Stimulated activated CD4-positive, alpha-beta T cell treated with anti-CD3 and anti-CD28 coated beads, Interleukin-15, amount 100 ng/mL, for 24 hours (primary cell): ENCODE measurements around the gene RPRD1B.
"Not testable (repeated sequence)": the region's sequence is repeated elsewhere in the genome, so short reads cannot be mapped to it uniquely, and the experiment has no call there.

Experiments used
- DNase-seq: peaks from one replicate; pipeline ENCODE4 v3.0.0-alpha.2; 2020

Gene RPRD1B

DNA sequence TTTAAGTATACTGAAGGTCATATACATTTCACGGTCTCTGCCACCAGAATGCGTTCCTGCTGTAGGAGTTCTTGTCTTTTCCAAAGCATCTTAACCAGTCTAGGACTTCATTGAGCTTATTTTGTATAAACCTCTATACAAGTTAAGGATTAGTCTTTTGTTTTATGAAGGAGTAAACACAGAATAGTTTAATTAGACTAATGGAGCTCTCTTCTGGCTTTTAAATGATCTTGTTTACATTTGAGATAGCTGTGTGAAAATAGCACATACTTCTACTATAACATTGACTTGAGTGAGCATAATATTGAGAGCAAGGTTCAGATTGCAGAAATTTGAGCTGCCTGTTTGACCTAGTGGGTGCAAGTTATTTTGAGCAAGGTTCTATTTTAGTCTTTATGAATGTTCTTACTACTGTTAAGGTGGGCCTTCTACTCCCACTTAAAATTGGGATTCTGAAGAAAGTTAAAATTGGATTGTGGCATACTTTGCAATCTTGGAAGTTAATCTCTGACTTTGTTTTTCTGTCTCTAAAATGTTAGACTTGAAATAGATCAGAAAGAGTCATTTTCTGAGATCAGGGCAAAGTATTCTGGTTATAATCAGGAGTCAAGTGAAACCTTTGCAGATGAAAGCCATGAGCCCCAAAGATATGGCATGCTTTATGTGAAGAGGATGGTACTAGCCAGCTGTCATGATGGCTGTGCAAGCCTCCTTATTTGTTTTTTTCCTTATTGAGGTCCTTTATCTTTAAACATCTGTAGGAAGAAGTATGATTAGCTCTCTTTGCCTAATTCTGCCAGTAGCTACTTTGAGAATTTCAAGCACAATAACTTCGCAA, 41.8 kb downstream of the RPRD1B start:
- DNase-seq: no peak

DNA sequence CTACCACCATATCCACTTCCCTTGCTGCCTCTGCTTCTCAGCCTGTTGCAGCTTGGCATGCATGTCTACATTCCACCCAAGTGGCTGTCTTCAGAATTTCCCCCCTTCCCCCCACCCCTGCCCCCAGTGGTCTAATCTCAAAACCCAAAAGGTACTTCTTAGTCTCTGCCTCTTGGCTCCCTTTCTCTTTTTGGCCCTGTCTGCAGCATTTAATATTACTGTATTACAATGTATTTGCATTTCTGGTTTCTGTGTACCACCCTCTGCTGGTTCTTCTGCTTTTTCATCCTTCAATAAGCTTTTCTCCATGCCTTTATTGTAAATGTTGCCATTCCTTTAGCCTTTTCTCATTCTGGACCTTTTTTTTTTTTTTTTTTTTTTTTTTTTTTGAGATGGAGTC, 43.0 kb downstream of the RPRD1B start:
- no peak for DNase-seq

DNA sequence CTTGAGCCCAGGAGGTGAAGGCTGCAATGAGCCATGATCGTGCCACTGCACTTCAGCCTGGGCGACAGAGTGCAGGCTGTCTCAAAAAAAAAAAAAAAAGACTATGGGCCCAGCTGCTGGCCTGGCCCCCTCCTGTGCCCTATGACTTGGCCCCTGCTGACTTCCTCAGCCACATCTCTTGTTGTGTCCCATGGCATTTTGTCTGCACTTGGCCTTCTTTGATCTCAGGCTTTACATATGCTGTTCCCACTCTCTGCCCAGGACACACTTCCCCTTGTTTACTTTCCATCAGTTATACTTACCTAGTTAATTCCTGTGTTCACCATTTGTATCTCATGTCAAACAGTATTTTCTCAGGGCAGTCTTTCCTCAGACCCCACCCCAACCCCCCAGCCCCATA, 44.5 kb downstream of the RPRD1B start:
- no peak for DNase-seq

DNA sequence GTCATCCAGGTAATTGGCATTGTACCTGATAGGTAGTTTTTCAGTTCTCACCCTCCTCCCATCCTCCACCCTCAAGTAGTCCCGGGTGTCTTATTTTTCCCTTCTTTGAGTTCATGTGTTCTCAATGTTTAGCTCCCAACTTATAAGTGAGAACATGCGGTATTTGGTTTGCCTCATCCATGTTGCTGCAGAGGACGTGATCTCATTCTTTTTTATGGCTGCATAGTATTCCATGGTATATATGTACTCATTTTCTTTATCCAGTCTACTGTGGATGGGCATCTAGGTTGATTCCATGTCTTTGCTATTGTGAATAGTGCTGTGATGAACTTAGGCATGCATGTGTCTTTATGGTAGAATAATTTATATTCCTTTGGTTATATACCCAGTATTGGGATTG, 45.8 kb downstream of the RPRD1B start:
- DNase-seq: no peak

DNA sequence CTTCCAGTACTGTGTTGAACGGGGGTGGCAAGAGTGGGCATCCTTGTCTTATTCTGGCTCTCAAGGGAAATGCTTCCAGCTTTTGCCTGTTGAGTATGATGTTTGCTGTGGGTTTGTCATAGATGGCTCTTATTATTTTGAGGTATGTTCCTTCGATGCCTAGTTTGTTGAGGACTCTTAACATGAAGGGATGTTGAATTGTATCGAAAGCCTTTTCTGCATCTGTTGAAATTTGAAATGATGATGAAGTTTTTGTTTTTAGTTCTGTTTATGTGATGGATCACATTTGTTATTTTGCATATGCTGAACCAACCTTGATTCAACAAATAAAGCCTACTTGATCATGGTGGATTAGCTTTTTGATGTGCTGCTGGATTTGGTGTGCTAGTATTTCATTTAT, 48.0 kb downstream of the RPRD1B start:
- no peak for DNase-seq

DNA sequence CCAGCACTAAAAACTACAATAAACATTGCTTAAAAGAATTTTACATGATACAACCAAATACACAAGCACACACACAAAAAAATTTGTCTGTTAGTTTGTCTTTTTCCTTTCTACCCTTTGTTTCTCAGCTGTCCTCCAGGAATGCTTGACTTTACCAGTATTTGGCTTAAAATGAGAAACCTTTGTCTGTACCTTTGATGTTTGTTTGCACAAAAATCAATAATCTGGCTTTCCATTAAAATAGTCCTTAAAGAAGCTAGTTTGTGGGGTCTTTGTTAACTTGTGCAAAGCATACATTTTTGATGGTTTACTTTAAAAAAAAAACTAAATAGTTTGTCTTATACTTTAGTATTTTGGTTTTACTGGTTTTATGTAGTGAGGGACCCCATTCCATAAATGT, 49.3 kb downstream of the RPRD1B start:
- no peak for DNase-seq

DNA sequence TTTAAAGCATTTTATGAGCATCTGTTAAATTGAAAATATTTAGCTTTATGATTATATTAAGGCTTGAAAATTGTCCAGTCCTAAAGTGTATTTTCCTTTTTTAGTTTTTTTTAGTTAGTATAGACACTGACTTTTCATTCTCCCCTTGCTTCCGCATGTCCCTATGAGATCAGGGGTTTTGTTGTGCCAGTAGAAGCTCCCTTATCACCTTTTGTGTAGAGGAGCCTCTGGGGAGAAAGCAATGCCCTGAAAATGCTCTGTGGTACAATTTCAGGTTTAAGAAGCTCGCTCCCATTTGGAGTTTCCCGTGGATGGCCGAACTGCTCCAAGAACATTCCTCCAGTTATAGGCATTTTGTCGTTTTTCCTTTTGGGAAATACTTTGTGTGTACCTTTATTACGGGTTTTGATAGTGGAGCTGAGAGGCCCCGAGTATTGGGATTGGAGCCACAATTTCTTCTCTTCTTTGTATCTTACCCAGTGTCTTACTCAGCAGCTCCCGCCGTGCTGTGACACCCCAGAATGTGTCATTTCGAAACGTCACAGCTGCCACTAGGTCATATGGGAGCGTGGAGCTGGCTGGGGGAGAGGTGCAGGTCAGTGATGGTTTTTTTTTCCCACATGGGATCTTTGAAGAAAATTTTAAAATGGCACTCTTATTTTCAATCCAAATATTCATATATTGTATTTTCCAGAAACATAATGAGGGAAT, 49.9 kb downstream of the RPRD1B start:
- no peak for DNase-seq

DNA sequence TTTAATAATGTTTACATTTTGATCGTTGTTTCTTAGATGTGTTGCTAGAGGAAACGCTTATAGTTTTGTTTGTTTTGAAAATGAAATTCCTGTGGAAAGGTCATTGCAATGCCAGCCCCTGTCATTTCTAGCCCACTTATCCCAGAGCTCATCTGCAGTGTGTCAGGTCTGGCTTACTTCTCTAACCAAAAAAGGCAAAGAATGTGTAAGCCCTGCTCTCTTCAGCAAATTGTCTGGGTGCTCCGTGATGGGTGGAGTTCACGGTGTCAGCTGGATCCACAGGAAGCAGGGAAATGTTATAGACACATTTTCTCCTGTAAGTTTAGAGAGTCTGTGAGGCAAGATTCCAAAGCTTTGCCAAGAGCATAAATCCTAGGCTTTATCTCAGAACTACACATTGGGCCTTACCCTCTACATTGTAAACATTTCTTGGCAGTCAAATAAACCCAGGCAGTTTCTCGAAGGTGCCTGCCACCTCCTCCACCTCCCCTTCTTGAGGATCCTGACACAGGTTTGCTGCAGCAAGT, 50.9 kb downstream of the RPRD1B start:
- no peak for DNase-seq

DNA sequence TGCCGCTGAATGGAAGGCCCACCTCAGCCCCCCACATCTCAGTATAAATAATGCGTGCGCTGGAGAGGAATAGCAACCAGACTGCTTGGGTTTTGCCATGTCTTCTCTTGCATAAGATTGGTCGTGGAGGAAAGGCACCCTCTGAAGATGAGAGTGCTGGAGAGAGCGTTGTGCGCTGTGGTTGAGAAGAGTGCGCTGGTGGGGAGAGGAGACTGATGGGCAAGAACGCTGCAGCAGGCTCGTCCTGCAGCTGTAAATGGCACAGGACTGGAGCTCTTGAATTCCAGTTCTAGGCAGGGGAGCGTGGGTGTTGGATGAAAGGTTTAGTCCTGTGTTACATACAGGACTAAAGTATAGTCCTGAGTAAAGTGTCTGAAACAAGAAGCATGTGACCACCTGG, 51.5 kb downstream of the RPRD1B start:
- no peak for DNase-seq

DNA sequence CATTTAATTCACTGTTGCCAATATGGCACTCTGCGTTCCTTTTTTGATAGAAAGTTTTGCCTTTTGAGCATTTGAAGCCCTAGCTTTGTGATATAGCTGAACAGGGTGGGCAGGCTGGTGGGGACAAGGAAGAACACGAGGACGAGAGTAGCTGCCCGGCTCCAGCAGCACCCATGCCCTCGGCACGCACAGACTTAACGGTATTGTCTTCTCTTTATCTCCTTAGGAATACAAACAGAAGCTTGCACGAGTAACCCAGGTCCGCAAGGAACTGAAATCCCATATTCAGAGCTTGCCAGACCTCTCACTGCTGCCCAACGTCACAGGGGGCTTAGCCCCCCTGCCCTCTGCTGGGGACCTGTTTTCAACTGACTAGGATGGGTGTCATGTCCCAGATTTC, 56.0 kb downstream of the RPRD1B start:
- DNase-seq: no peak

DNA sequence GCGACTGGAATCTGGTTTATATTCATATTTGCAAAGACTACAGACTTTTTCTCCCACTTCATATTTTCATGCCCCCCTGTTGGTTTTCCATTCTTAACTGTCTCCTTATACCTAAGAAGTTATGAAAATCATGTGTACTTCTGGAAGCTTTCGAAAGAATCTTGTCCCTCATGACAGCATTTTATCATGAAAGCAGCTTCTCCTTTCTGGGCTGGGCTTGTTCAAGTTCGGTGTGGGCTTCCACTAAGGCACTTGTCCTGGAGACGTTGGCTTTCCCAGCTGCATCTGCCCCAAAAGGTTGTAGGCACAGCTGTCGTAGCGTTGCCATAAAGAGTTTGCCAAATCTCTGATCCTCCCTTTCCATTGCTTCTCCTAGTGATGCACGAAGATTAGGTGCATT, 56.5 kb downstream of the RPRD1B start:
- DNase-seq: no peak

DNA sequence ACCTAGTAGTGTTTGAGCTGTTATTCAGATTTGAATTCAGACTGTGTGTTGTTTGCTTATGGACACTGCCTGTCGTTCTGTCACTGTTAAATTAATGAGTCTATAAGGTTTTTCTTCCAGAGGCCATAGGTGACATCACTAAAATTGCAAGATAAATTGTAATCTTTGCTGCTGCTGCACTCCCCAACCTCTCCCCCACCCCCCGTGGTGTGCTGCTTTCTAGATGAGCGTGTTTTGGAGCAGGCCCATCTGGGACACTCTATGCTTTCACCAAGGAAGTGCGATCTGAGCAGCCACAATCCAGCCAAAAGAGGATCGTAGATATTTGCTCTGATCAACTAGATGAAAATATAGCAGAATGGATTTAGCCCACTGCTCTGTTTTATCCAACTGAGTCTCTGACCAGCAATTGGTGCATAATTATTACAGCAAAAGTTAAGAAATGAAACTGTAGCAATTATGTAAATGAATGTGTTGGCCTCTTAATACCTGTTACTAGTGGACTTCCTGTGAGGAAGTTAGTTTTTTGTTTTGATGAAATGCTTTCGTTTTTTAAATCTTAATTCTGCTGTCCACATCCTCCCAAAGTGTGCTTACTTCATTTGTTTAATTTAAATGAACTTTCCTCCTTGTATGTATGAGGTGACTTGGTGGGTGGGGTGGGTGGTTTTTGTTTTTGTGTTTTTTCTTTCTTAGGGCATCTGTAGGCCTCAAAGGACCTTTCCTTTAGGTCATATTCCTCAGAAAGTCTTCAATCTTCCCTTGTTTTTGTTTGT, 58.1 kb downstream of the RPRD1B start:
- no peak for DNase-seq

DNA sequence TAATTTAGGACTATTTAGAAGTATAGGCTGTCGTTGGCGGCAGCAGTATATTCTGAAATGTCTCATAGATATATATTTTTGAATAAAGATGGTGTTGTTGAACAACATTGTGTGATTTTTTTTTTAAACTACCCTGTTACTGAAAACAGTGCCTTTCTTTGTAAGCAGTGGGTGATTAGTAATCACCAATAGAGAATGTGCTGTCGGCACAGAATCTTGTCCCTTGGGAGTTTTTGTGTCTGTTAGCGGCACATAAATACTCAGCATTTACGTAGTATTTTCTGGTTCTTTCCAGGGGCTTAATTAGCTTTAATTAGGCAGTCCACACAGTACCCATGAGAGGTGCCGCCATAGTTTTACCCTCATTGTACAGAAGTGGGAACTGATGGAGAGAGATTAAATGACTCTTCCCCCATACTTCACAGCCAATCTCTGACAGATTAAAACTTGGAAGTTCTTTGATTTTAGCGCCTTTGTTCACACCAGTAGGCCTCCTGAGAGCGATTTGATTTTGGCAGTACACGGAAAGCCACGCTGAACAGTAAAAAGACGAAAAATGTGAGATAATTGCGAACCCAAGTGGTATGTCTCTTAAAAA, 58.8 kb downstream of the RPRD1B start:
- DNase-seq: no peak

DNA sequence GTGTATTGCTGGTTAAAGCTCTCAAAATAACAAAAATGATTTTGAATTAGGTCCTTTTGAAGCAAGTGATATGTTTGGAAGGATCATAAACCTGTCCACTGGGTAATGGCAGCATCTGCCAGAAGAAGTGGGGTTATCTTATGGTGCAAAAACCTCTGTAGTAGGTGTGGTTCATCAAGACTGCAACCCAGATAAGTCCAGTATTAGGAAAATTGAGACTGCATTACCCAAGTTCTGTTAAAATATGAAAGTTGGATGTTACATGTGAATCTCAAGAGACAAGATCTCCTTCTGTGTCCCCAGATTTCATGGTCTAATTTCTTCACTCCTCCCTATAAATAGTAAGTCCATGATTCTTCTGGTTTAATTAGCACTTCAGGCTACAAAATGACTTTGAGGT, 59.4 kb downstream of the RPRD1B start:
- no peak for DNase-seq

DNA sequence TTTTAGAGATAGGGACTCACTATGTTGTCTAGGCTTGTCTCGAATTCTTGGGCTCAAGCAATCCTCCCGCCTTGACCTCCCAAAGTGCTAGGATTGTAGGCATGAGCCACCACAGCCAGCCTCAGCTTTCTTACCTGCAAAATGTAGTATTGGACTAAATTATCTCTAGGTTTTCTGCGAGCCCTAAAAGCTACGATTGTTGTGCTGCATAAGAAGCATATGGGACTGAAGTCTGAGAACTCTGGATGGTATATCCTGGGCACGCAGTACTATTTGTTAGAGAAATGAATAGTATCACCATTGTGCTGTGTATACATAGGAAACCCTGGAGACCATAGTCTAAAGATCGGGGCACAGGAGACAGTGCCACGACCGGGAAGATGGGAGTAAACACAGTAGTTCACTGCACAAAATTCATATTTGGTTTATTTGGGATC, 60.1 kb downstream of the RPRD1B start:
- no peak for DNase-seq

DNA sequence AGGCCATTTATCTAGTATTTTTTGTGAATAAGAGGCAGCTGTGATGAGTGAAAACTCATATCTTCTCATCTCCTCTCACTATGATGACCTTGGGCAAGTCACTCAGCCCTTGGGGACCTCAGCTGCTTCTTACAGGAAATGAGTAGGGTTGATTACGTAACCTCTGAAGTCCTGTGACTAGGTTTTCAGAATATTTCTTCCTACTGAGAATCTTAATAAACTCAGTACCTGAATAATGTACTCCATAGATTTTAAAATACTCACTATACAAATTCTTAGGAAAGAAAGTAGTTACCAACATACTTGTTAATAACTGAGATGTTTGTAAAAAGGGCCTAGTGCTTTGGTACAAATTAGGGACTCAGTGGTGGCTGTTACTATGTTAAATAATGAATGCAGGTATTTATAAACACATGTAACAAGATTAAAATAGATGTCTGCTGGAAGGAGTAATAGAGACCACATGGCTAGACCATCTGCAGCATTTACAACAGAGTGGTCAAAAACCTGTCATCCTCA, 60.9 kb downstream of the RPRD1B start:
- peak; percentile 30 for DNase-seq

DNA sequence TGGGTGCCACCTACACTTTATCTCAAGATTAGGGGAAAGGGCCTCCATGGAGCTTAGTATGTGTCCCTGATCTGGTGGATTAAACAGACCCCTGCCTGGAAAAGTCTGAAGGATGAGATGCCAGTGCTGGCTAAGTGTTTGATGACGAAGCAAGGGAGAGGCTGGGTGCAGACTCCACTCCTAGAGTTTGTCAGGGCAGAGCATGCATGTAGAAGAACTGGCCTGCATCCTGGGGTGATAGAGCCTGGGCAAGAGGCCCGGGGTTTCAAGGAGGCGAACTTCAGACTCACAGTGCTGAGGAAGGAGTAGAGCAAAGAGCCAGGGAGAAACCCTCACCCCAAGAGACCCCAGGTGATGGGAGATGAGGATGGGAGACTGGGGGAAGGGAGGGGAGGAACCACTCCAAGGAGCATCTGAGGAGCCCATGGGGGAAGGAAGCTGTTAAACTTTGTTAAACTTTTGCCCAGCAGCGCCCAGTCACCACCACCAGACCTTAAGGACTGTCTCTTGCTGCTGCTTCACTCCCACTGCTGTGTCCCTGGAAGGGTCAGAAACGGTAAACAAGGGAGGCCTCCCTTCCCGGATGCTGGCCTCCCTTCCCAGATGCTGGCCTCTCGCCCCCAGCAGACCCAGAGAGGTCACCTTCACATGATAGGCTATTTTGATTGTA, 61.6 kb downstream of the RPRD1B start:
- DNase-seq: no peak

DNA sequence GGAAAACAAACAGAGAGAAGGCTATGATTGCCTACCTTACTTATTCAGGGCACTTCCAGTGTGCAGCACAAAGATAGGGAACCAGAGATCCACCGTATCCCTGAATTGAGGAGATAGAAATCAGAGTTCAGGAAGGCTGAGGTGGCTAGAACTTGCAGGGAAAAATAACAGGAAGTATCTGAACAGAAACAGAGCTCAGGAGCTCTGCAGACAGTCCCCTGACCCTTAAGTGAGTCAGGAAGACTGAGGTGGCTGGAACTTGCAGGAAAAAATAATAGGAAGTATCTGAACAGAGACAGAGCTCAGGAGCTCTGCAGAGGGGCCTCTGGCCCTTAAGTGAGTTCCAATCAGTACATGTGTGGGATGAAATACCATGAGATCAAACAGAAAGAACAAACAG, 65.4 kb downstream of the RPRD1B start:
- DNase-seq: no peak

DNA sequence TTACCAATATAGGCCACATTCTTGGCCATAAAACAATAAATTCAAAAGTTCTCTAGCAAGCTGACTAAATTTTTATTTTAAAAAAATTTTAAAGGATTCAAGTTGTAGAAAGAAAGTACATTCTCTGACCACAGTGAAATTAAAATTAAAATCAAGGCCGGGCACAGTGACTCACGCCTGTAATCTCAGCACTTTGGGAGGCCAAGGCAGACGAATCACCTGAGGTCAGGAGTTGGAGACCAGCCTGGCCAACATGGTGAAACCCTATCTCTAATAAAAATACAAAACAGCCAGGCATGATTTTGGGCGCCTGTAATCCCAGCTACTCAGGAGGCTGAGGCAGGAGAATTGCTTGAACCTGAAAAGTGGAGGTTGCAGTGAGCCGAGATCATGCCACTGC, 68.7 kb downstream of the RPRD1B start:
- DNase-seq: not testable (repeated sequence)

DNA sequence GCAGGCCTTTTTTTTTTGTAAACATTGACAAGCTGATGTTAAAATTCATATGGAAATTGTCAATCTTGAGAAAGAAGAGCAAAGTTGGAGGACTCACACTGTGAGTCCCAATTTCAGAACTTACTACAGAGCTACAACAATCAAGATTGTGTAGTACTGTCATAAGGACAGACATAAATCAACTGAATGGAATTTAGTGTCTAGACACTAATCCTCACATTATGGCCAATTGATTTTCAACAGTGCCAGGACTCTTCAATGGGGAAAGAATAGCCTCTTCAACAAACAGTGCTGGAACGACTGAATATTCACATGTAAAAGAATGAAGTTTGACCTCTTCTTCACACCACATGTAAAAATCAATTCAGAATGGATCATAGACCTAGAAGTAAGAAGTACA, 70.7 kb downstream of the RPRD1B start:
- DNase-seq: no peak

DNA sequence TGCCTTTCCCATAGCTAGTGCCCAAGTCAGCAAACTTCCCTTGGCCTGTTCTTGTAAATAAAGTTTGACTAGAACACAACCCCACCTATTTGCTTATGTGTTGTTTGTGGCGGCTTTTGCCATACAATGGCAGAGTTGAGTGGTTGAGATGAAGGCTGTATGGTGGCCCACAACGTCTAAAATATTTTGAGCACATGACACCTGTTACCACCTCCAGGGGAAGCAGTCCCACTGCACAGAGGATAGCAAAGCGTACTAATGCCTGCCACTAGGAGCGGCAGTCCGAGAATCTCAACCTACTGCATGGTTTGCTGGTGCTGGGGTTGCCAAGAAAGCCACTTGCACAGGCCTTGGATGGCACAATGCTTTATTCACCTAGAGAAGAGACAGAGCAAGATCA, 72.9 kb downstream of the RPRD1B start:
- DNase-seq: no peak

DNA sequence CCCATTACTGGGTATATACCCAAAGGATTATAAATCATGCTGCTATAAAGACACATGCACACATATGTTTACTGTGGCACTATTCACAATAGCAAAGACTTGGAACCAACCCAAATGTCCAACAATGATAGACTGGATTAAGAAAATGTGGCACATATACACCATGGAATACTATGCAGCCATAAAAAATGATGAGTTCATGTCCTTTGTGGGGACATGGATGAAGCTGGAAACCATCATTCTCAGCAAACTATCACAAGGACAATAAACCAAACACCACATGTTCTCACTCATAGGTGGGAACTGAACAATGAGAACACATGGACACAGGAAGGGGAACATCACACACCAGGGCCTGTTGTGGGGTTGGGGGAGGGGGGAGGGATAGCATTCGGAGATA, 73.8 kb downstream of the RPRD1B start:
- not testable (repeated sequence) for DNase-seq
